Chondrocyte (in vitro differentiated cells): ENCODE data around the gene BTBD6. TPM values are rescaled to one million over a fixed set of nuclear protein-coding genes. Genes with fewer than 3 reads are reported as not detected.

Source experiments
- DNase-seq: peaks from one replicate; pipeline ENCODE4 v3.0.0; 2021; ENCODE audit warnings: mixed read lengths, low spot score
- H3K27ac Mint-ChIP-seq: one replicate; pipeline ENCODE4 v1.8.0; 2021; ENCODE audit warnings: mild to moderate bottlenecking, moderate library complexity, mixed read lengths; ENCODE audit not compliant: unreplicated experiment
- H3K27me3 Mint-ChIP-seq: 2 replicates; pipeline ENCODE4 v1.8.0; 2021; ENCODE audit warnings: low read depth, mixed read lengths
- H3K36me3 Mint-ChIP-seq: 2 replicates; pipeline ENCODE4 v1.8.0; 2021; ENCODE audit warnings: low read depth, mixed read lengths
- H3K4me1 Mint-ChIP-seq: 2 replicates; pipeline ENCODE4 v1.8.0; 2021; ENCODE audit warnings: low read depth, mild to moderate bottlenecking, mixed read lengths
- H3K4me3 Mint-ChIP-seq: one replicate; pipeline ENCODE4 v1.8.0; 2021; ENCODE audit warnings: mild to moderate bottlenecking, moderate library complexity, mixed read lengths; ENCODE audit not compliant: unreplicated experiment
- H3K9me3 Mint-ChIP-seq: 2 replicates; pipeline ENCODE4 v1.8.0; 2021; ENCODE audit warnings: low read depth, mixed read lengths
- CTCF ChIP-seq: fragments of 200-600 bp; sonication (generic); IDR thresholded peaks from 2 replicates; pipeline ENCODE4 v1.5.0; 2021; ENCODE audit warnings: antibody characterized with exemption, mild to moderate bottlenecking, moderate library complexity
- total RNA-seq: library from RNA; stranded (reverse); gene quantifications from 3 replicates; pipeline ENCODE4 v1.2.1, GENCODE V29; 2021

BTBD6 gene
- total RNA-seq, 1 donor from 2014 or later: 54.3 TPM

- Mint-ChIP-seq H3K4me1 (peaks cover 6% of the 10 kb centered on the region), H3K27ac (no peak overlapping the region), H3K9me3 (no peaks in the 10 kb centered on the region), H3K27me3 (no peaks in the 10 kb centered on the region), H3K36me3 (no peaks in the 10 kb centered on the region), H3K4me3 (no peak overlapping the region)
- no peak for DNase-seq
- TF ChIP-seq CTCF: no peak
These were observed 44.0 kb upstream of the BTBD6 start for GRCh38 chr14:105204206-105204930.

GRCh38 chr14:105204931-105205672 lies 43.2 kb upstream of the BTBD6 start:
- Mint-ChIP-seq H3K27ac (no peak overlapping the region), H3K9me3 (no peaks in the 10 kb centered on the region), H3K4me1 (peaks cover 4% of the 10 kb centered on the region), H3K4me3 (no peak overlapping the region), H3K36me3 (no peaks in the 10 kb centered on the region), H3K27me3 (no peaks in the 10 kb centered on the region)
- no peak for TF ChIP-seq CTCF
- DNase-seq: no peak

- Mint-ChIP-seq H3K27me3 (no peaks in the 10 kb centered on the region), H3K36me3 (no peaks in the 10 kb centered on the region), H3K4me3 (no peak overlapping the region), H3K9me3 (no peaks in the 10 kb centered on the region), H3K27ac (no peak overlapping the region), H3K4me1 (peaks cover 4% of the 10 kb centered on the region)
- no peak for DNase-seq
- TF ChIP-seq CTCF: no peak
These were observed 42.6 kb upstream of the BTBD6 start for GRCh38 chr14:105205673-105206208.

- H3K4me1 Mint-ChIP-seq: peaks cover 4% of the 10 kb centered on the region
- no peaks in the 10 kb centered on the region for H3K36me3 Mint-ChIP-seq
- H3K9me3 Mint-ChIP-seq: no peaks in the 10 kb centered on the region
- no peak overlapping the region for H3K27ac Mint-ChIP-seq
- H3K4me3 Mint-ChIP-seq: no peak overlapping the region
- TF ChIP-seq CTCF: no peak
- no peaks in the 10 kb centered on the region for H3K27me3 Mint-ChIP-seq
- no peak for DNase-seq
These were observed 41.5 kb upstream of the BTBD6 start for GRCh38 chr14:105206873-105207272.

- Mint-ChIP-seq H3K27ac (no peak overlapping the region), H3K27me3 (no peaks in the 10 kb centered on the region), H3K36me3 (peaks cover 1% of the 10 kb centered on the region), H3K9me3 (no peaks in the 10 kb centered on the region), H3K4me1 (peaks cover 4% of the 10 kb centered on the region), H3K4me3 (no peak overlapping the region)
- no peak for DNase-seq
- TF ChIP-seq CTCF: peak; percentile 34
These were observed 40.9 kb upstream of the BTBD6 start for GRCh38 chr14:105207460-105207901.
